Hepatic stellate cell (primary cell): ENCODE data around the gene SYT14.
"Not testable (repeated sequence)": the region's sequence is repeated elsewhere in the genome, so short reads cannot be mapped to it uniquely, and the experiment has no call there.

Source experiments
- DNase-seq: peaks from one replicate; pipeline ENCODE4 v3.0.0; 2011; ENCODE audit warnings: low spot score

Gene SYT14

DNA sequence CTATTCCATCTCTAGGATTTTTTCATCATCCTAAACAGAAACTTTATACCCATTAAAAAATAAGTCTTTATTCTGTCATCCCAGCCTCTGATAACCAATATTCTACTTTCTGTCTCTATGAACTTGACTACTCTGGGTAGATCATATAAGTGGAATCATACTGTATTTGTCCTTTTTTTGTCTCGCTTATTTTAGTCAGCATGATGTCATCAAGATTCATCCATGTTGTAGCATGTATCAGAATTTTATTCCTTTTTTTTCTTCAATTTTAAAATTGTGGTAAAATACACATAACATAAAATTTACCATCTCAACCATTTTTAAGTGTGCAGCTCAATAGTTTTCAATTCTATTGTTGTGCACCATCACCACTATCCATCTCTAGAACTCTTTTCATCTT lies 90.0 kb downstream of the SYT14 start:
- DNase-seq = no peak

GRCh38 chr1:210031473-210031872 lies 93.5 kb downstream of the SYT14 start:
- no peak for DNase-seq

GRCh38 chr1:210043058-210043457 lies 105.0 kb downstream of the SYT14 start:
- no peak for DNase-seq

GRCh38 chr1:210049616-210050015 lies 111.6 kb downstream of the SYT14 start:
- DNase-seq = no peak

- DNase-seq = not testable (repeated sequence)
Observed at GRCh38 chr1:210050491-210050890, 112.5 kb downstream of the SYT14 start.

DNA sequence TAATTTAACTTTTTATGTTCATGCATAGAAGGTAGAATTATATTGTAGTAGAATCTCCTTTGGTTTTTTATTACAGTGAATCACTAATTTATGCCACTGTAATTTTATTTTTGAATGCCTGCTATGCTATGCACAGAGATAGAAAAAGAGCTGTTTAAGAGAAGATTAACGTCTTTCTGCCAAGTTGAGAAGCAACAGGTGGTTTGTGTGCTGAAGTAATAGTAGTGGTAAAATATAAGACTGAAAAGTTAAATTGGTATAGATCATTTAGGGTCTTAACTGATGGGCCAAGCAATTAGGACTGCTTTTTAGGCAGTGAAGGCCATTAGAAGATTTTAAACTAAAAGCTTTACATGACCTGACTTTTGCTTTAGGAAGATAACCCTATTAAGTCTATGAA lies 115.1 kb downstream of the SYT14 start:
- DNase-seq = no peak

GRCh38 chr1:210057593-210057992 lies 119.6 kb downstream of the SYT14 start:
- no peak for DNase-seq

DNA sequence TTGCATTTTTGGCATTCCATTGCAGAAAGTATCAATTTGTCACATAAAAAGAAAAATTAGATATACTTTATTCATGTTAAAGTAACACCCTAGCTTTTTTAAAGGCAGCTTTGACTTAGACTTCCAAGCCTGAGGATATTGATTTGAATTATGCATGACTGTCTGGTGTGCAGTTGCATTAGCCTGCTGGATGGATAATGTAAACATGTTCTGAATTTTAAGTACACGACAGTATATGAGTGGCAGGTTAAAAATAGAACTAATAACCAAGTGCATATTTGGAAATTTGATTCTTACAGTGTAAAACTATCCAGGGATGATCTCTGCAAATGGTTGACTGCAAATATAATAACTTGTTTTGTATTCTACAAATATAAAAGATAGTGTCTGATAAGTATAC lies 124.0 kb downstream of the SYT14 start:
- DNase-seq = no peak

DNA sequence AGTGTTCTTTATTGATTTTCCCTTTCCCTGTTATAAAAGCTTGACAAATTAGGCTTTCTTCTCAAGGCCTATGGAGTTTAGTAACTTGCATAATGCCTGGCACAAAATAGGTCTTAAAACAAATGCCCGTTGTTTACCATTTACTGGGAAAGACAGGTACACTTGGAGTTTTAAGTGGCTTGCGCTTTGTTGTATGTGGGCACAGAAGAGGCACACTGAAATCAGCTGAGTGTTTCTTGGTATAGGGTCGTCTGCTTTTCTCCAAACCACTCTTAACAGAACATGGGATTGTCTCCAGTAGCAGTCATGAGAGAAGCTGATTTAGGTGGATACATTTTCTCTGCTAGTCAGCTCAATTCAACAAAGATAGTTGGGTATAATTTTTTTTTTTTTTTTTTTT lies 132.5 kb downstream of the SYT14 start:
- no peak for DNase-seq

- DNase-seq = no peak
Observed at GRCh38 chr1:210072129-210072528, 134.1 kb downstream of the SYT14 start.

DNA sequence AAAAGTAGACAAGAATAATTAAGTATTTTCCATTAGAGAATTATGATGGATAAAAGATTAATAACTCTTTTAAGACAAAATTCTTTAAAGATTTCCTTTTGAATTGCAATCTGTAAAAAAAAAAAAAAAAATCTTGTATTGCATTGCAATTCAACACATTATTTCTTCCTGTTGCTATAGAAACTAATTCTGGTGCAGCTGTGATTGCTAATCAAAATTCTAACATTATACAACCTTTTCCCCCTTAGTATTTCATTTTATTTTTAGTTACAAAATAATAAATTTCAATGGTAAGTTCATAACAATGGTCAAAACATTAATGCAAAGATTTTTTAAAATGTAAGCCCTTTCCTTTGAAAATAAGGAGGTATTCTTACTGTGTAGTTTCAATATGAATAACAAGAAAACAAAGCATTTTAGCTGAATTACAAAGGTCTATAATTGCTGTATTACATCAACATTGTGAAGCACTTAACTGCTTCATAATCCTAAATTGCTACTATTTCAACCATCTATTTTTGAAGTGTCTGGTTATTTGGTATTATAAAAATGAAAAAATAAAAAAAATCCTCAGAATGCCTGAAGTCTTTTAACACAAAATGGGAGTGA lies 135.0 kb downstream of the SYT14 start:
- DNase-seq = no peak

DNA sequence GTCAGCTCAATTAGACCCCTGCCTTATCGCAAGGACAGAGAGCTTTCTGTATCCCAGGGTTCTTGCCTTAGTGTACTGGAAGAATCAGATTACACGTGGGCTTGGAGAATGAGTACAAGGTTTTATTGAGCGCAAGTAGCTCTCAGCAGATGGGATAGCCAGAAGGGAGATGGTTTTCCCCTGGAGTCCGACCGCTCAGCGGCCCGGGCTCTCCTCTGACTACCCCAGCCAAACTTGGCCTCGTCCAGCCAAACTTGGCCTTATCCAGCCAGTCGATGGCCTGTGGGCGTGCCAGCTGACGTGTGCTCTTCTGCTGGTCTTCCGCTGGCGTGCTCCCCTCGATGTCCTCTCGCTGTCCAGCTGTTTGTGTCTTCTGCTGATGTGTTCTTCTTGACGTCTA lies 136.9 kb downstream of the SYT14 start:
- DNase-seq = no peak

DNA sequence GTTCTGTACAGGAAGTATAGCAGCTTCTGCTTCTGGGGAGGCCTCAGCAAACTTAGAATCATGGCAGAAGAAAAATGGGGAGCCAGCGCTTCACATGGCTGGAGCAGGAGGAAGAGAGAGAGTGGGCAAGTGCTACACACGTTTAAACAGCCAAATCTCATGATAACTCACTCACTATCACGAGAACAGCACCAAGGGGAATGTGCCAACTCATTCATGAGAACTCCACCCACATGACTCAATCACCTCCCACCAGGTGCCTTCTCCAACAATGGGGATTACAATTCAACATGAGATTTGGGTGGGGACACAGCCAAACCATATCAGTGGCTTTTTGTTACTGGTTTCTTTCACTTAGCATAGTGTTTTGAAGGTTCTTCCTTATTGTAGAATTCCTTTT lies 138.6 kb downstream of the SYT14 start:
- no peak for DNase-seq

GRCh38 chr1:210081494-210081893 lies 143.5 kb downstream of the SYT14 start:
- DNase-seq = no peak

DNA sequence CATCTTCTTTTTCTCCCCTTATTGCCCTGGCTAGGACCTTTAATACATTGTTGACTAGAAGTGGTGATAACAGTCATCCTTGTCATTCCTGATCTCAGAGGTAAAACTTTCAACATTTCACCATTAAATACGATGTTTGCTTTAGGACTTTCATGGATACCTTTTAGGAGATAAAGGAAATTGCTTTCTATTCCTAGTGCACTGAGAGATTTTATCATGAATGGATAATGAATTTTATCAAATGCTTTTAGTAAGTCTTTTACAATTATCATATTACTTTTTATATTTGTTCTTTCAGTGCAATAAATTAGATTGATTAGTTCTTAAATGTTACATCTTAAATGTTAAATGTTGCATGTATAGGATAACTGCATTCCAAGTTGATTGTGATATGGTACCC lies 147.3 kb downstream of the SYT14 start:
- no peak for DNase-seq

- no peak for DNase-seq
Observed at GRCh38 chr1:210087058-210087457, 149.0 kb downstream of the SYT14 start.

- no peak for DNase-seq
Observed at GRCh38 chr1:210089855-210090254, 151.8 kb downstream of the SYT14 start.

GRCh38 chr1:210092366-210092765 lies 154.3 kb downstream of the SYT14 start:
- no peak for DNase-seq

- DNase-seq = no peak
Observed at GRCh38 chr1:210093461-210093860, 155.4 kb downstream of the SYT14 start.

DNA sequence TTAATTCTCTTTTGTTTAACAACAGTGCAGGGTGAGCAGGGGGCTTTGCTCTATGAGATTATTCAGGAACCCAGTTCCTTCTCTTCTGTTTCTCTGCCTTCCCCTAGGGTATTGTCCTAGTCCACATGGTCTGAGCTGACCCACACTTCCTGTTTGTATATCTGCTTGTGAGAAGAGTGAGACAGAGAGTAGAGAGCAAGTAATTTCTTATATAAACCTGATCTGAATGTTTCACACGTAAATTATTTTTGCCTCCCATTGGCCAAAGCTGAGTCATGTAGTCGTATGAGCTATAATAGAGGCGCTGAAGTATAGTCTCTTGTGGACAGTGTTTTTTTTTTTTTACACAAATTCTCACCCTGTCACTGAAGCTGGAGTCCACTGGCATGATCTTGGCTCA lies 160.3 kb downstream of the SYT14 start:
- DNase-seq = no peak

- DNase-seq = no peak
Observed at GRCh38 chr1:210099921-210100320, 161.9 kb downstream of the SYT14 start.

DNA sequence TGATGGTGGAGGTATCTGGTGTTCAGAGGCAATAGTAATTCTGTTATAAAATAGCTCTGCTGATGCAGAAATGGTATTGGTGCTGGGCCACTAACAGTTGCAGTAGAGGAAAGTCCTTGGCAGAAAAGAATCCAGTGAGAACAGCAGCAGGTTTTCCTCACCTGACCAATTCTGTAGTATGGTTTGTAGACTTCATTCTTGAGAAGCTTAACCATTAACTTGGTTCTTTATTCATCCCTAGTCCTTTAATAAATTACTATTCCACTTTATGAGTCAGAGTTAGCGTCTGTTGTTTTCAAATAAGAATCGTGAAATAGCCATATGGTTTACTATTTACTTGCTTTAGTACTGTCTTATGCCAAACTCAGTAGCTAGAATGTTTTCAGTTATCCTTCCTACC lies 166.1 kb downstream of the SYT14 start:
- no peak for DNase-seq

DNA sequence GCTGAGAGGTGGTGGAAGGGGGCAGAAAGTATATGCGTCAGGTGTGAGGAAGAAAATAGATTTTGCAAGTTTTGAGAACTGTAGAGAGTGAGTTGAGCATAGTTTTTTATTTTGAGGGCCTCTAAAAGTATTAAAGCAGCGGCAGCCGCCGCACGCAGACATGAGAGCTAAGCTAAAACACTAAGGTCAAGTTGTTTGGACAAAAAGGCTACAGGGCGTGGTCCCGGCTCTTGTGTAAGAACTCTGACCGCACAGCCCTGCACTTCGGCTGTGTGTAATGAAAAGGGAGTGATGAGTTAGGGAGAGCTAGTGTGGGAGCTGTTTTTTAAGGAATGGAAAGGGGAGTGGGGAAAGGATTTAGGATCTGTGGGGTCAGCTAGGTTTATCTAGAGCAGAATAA lies 174.9 kb downstream of the SYT14 start:
- DNase-seq = not testable (repeated sequence)

GRCh38 chr1:210117198-210117597 lies 179.2 kb downstream of the SYT14 start:
- no peak for DNase-seq

- no peak for DNase-seq
Observed at GRCh38 chr1:210117681-210118170, 179.7 kb downstream of the SYT14 start.
